NOMO-1 treated with DMSO at 0.1 percent for 48 hours (cell line): ENCODE results near the gene OGN.
"Not testable (repeated sequence)": the region's sequence is repeated elsewhere in the genome, so short reads cannot be mapped to it uniquely, and the experiment has no call there.

ENCODE experiments used
- DNase-seq: peaks from one replicate; lab custom pipeline; 2025; ENCODE audit not compliant: unreplicated experiment; lab: John Stamatoyannopoulos, UW

OGN gene, protein sequence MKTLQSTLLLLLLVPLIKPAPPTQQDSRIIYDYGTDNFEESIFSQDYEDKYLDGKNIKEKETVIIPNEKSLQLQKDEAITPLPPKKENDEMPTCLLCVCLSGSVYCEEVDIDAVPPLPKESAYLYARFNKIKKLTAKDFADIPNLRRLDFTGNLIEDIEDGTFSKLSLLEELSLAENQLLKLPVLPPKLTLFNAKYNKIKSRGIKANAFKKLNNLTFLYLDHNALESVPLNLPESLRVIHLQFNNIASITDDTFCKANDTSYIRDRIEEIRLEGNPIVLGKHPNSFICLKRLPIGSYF

DNA sequence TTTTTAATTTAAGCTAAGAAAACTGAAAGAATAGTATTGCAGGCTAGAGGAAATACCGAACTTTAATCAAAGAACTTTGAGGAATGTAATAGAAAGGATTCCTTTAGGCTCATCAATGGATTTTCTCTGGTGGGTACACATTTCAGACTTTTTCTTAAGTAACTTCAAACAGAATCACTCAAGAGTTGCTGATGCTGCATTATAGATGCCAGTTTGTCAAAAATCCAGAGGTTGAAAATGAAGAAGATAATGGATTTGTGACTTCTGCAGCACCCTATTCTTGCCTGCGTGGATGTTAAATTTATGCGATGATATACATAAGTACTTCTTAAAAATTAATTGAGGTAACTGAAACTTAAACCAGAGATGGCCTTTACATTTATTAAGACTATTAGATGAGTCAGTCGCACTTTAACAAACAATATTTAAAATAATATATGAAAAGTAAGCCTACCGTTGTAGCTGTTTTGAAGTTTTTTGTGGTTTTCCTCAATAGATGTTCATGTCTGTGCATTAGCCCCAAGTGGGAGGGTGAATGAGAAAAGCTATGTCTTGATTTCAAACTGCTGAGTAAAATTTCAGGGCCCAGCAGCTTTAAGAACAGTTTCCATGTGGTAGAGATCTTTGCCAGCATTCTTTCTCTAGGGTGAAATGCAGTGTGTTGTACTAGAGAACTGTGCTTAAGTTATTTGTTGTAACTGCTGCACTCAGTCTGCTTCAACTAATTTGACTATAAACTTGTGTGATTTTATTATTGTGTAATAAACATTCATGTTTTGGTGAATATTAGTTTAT, at the start of gene OGN:
TSS of gene OGN (minus strand) at position 537 of the 795 bp plus-strand sequence. CDS start 1,171 bp downstream, outside the sequence.
- DNase-seq = no peak

DNA sequence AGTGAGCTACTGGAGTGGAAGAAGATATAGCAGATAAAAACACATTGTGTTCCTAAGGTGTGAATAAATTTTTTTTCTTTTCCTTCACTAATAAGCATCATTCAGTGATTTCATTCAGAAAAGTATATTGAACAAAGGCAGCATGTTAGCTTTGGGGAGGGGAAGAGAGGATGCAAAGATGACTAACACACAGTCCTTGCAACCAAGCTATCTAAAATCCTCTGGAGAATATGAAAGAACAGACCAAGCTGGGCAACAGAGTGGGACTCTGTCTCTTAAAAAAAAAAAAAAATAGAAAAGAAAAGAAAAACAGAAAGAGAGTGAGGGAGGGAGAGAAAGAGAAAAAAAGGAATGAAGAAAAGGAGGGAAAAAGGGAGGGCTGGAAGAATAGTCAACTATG, 42.2 kb upstream of the OGN start:
- DNase-seq = no peak

DNA sequence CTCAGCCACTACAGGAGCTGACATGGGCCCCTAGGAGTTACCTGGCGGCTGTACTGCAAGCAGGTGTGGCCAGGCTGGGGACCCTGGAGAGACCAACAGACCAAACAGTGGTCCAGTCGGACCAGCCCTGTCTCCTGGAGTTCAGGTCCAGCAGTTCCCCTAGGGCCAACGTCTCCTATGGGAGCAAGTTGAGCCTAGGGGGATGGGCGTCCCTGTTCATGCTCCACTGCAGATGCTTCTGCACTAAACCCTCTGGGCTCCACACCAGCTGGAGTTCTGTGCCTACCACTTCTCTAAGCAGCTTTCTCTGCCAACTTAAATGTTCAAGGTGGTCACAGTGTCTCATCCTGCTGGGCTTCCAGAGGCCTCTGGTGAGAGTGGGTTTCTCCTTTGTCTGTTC, 40.5 kb upstream of the OGN start:
- no peak for DNase-seq

DNA sequence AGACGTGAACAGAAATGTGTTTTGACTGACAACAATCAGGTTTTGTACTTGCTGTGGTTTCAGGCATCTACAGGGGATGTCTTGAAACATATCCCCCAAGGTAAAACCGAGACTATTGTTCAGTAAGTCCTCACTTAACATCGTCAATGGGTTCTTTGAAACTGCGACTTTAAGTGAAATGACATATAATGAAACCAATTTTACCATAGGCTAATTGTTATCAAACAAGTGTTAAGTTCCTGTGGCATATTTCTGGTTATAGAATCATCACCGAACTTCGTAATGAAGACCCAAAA, 36.3 kb upstream of the OGN start:
- no peak for DNase-seq

DNA sequence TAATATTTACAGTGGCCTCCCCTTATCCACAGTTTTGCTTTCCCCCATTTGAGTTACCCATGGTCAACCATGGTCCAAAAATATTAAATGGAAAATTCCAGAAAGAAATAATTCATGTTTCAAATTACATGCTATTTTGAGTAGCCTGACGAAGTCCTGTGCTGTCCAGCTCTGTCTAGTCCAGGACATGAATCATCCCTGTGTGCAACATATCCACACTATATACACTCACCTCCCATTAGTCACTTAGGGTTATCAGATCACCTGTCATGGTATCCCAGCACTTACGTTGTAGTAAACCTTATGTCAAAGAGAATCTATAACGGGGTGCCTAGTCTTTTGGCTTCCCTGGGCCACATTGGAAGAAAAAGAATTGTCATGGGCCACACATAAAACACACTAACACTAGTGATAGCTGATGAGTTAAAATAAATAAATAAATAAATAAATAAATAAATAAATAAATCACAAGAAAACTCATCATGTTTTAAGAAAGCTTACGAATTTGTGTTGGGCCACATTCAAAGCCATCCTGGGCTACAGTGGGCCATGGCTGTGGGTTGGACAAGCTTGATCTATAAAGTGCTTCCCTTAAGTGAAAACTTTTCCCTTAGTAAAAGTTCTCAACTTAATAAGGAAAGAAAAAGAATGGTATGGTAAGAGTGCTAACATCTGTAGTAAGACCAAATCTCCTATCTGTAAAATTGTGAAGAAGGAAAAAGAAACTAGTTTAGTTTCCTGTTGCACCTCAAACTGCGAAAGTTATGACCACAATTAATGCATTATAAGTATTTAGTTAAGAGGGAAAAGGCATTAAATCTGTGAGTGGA, 35.8 kb upstream of the OGN start:
- DNase-seq = no peak

DNA sequence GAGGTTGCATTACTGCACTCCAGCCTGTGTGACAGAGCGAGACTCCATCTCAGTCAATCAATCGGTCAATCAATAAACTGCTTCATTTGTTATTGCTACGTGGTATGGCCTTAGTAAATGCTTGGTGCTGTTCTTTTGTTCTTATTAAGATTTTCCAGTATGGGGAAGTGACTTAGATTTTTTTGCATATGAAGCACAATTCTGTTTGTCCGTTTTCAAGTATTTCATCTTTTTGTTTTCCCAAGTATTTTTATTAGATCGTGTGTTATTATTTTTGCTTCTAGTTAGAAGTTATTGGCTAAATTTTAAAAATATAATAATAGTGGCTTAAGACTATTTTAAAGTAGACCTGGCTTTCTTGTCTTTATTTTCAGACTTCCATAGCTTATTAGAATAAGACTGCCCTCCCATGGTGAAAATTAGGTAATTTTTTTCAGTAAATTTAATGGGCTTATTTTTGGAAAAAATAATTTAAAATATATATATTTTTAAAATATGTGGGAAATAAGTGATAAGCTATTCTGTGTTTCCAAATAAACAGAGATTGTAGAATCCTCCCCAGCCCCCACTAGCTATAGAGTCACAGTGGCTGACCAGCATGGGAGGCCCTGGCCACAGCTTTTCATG, 34.6 kb upstream of the OGN start:
- DNase-seq = peak; percentile 0

DNA sequence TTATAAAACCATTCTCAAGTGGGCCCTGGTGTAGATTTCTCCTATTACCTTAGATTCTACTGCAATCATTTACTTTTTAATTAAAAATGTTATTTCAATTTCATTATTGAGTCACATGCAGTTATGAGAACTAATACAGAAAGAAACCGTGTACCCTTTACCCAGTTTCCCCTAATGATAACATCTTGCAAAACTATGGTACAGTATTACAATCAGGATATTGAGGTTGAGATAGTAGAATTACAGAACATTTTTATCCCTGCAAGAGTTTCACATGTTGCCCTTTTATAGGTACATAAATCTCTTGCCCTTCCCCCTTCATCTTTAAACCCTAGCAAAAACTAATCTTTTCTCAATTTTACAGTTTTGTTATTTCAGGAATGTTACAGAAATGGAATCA, 30.9 kb upstream of the OGN start:
- no peak for DNase-seq

DNA sequence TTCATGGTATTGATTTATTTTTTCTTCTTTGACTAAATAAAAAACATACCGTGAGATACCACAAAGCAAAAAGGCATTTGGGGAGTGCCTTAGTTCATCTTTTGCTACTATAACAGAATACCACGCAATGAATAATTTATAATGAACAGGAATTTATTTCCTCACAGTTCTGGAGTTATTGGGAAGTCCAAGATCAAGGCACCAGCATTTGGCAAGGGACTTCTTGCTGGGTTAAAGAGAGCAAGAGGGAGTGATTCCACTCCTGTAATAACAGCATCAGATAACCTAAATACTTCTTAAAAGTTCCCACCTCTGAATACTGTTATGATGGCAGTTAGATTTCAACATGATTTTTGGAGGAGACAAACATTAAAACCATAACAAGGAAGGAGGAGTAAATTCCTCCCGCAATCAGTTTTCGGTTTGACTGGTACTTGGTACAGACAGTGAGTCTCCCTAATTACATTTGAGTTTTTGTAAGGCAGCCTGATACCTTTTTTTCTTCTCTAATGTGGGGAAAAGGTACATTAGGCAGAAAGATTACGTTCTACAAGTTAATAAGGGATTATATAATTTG, 28.7 kb upstream of the OGN start:
- DNase-seq = no peak

DNA sequence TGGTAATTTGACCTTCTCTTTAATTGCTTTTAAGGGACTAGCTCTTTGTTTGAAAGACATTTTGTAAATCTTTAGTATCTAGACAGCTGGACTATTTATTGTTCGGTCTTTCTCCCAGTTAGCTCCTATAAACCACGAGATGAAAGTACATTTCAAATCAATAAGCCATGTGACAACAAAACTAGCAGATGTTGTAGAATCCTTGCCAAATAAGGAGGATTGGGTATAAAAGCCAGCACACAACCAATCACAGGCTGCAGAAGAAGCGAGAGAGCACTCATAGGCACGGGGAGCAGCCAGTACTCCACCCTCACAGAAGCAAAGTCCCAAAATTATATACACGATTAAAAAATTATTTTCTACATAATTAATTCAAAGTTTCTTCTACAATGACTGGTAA, 28.0 kb upstream of the OGN start:
- DNase-seq = no peak

DNA sequence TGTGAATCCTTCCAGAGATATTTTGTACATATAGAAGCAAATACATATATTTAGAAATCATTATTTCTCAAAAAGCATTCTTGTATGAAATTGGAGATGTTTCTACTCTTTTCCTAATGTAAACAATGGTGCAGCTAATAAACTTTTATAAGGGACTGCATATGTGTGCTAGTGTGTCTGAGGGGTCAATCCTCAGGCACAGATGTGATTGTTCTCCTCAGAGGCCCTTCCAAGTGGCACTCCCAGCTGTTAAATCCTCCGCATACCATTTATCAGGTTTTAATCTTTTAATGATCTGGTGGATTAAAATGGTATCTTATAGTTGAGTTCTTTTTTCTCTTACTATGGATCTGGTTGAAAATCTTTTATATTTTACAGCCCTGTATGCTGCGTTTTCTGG, 25.5 kb upstream of the OGN start:
- DNase-seq = no peak

DNA sequence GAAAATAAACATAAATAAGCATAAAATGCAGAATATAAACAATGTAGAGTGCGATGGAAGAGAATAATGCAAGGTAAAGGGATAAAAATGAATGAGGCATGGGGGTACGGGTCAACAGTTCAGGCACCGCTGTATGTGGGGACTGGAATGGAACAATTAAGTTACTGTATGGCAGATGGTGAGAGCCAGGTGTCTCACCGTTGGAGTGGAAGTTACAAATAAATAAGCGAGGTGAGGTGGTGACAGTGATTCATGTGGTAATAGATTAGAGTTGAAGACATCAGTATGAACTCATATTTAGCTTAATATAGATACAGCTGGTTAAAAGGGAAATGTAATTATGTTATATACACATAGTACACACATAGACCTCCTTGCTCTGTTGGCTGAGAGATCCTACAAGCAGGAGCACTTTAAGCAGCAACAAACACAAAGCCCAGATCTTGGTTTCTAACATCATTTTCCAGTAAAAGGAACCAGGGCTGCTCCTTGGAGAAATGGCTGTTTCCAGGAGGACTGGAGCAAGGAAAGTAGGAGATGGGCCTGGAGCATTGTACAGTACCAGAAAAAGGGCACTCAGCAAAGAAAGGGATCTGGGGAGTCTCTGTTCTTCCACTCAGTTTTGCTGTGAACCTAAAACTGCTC, 22.2 kb upstream of the OGN start:
- DNase-seq = no peak

DNA sequence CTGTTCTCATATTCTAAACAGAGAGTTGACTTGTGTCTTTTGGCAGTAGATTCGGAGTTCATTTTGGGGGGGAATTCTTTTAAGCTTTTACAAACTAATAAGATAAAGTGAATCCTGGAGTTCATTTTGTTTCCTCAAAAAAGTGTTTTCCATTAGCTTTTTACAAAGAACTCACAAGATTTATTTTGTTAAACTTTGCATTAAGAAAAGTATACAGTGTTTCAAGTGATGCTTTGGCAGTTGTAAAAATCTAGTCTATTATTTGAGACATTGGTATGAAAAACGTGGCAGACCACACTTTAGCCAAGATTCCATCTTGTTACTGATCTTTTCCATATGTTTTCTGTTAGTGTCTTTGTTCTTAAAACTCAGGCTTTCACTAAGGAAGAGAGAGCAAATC, 21.1 kb upstream of the OGN start:
- no peak for DNase-seq

DNA sequence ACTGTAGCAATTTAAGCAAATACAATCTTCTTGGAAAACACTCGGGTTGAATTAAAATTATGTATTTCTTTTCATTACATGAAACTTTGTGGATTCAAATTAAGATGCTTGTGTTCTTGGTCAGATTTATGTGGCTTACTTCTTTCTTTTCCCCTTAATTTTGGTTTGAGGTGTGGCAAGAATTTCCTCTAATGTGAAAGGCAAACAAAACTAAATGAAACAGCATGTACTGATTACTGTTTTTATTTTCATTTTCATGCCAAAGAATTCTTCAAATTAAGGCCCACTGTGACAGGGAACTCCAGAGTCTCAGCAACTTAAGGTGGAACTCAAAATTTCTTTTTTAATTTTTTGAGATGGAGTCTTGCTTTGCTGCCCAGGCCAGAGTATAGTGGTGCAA, 20.0 kb upstream of the OGN start, which contains the start of gene OMD:
TSS of gene OMD (minus strand) at position 132 of the 400 bp plus-strand sequence. CDS start 6,913 bp downstream, outside the sequence.
- DNase-seq = no peak

DNA sequence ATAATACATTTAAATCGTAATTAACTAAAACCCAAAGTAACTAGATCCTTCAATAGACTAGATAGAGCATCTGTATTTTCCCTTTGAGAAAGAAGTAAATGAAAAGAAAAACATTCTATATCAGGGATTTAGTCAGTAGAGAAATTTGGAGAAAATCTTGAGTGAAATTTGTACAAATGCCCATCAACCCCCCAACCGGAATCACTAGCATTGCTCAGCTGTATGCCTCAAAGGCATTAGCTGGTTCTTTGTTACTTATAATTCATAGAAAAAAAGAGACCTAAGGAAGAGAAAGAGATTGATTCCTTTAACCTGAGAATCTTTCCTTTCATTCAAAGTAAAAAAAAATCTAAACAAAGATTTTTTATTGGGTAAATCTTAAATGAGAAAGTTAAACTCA, 19.2 kb upstream of the OGN start:
- no peak for DNase-seq

DNA sequence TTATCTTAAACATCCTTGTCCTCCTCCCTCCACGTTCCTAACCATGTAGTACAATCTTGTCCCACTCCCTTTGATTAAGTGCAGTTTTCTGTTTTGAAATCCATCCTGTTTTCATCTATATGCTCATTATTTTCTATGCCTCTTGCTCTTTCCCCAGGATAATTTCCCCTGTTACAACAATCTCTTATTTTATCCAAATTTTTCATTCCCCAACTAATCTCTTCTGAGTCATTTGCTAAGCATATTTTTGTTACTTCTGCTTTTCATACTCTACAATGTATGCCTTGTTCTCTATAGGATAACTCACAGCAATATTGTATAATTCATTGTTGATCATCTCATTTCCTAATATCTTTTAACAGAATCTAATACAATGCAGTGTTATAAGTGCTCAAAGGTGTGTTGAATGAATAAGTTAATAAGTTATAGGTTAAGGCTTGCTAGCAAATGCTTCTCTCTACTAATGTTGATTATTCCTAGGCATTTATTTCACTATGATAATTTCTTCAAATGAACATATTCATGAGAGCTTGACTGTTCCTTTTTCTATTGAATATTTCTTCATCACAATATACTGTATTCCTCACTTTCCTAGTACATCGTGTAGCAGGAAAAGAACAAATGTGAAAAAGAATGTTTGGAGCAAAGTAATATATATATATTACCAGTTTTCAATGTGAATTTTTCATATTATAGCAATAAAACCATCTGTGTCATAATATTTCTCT, 18.4 kb upstream of the OGN start:
- peak; percentile 22 for DNase-seq

DNA sequence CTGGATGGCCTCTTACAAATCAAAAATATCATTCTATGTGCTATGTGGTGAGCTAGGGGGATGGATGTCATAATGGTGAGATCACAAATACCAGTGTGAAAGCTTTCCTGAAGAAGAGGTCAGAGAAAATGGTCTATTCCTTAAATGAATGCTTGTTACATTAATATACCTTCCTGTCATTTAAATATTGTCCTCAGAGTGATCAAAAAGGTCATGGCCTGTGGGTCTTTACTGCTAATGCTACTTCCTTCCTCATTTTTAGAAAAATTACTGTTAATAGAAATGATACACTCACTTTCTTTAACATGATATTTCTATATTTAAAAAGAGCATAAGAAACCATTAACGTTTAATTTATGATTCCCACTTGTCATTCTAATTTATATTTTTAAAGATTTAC, 10.2 kb upstream of the OGN start:
- DNase-seq = no peak

DNA sequence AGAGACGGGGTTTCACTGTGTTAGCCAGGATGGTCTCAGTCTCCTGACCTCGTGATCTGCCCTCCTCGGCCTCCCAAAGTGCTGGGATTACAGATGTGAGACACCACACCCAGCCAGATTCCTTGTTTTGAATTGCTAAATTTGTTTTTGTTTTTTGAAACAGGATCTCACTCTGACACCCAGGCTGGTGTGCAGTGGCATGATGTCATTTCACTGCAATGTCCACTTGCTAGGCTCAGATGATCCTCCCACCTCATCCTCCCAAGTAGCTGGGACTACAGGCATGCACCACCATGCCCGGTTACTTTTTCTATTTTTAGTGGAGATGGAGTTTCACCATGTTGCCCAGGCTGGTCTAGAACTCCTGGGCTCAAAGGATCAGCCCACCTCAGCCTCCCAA, 6.8 kb upstream of the OGN start:
- DNase-seq = not testable (repeated sequence)

DNA sequence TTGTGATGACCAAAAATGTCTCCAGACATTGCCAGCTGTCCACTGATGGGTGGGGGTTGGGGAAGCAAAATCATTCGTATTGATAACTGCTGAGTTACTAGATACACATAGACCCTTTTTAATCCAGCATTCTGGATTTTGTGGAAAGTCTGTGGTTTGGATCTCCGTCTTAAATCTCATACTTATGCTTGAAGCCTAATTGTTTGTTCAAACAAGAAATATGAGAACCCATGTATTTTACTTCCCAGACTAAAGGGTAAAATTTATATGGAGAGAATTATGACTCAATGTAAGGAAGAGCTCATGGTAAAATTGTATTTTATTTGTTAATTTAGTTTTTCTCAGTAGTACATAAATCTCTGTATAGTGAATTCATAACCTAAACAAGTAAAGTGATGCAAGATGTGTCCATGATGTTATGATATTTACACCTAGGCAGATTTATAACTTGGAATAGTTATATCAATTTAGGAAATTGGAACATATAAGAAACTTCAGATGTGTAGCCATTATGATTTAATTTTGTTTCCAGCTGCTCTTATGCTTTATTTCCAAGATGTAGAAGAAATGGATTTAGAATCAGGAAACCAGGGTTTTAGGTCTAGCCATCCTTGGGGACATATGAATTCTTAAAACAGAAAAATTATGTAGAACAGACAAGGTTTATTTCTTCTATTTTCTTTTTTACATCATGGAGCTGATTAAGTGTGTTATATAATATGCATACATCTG, 4.5 kb upstream of the OGN start:
- no peak for DNase-seq

DNA sequence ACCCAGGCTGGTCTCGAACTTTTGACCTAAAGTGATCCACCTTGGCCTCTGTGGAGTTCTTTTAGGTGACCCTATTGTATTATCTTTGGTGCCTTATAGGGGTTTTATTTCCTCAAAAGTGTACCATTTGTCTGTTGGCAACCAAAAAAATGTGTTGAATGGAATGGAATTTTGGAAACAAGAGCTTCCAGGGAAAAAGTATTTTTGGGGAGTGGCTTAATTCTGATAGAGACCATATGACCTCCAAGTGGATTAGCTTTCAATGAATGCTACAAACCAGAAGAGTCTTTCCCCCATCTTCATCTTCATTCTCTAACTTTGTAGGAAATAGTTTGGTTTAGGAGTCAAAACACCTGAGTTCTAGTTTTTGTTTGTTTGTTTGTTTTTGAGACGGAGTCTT, 3.4 kb upstream of the OGN start:
- no peak for DNase-seq
